H1 (cell line): Measurements from ENCODE around the gene MRPL11. TPM values are rescaled to one million over a fixed set of nuclear protein-coding genes. Genes with fewer than 3 reads are reported as not detected.

Experiments
- CTCF ChIA-PET: fragments of 300-600 bp; sonication (Branson Sonifier 250); formaldehyde crosslinking; loops from one replicate; lab custom pipeline; 2021; ENCODE audit not compliant: partially characterized antibody; lab: Charles Lee
- POLR2A ChIA-PET: fragments of 300-600 bp; sonication (Branson Sonifier 250); formaldehyde crosslinking; loops from one replicate; lab custom pipeline; 2021; ENCODE audit warnings: inconsistent platforms; ENCODE audit not compliant: partially characterized antibody; lab: Charles Lee
- DNase-seq, 2 experiments: peaks; one replicate each; pipeline versions ENCODE4 v3.0.0 to v3.0.0-alpha.2; 2010 to 2022; ENCODE audit warnings: low spot score in 2 of 2, low read depth in 1 of 2, mixed read lengths in 1 of 2
- FAIRE-seq: peaks from 2 replicates; lab custom pipeline; 2011; peaks lifted over from hg19 to GRCh38; lab: Jason Lieb, UNC
- H2AFZ ChIP-seq: 2 replicates; pipeline ENCODE4 v1.8.1; 2012; ENCODE audit warnings: low read length, inconsistent platforms
- H2AK5ac ChIP-seq: 2 replicates; pipeline ENCODE4 v1.6.1; 2013; ENCODE audit warnings: low read depth, low read length
- H2BK120ac ChIP-seq: replicated peaks from 2 replicates; pipeline ENCODE3; 2013; ENCODE audit warnings: low read depth, low read length, inconsistent platforms
- H2BK12ac ChIP-seq: 2 replicates; pipeline ENCODE4 v1.6.1; 2013; ENCODE audit warnings: low read depth, low read length
- H2BK15ac ChIP-seq: 2 replicates; pipeline ENCODE4 v1.6.1; 2013; ENCODE audit warnings: low read length
- H2BK20ac ChIP-seq: 2 replicates; pipeline ENCODE4 v1.6.1; 2013; ENCODE audit warnings: low read length
- H2BK5ac ChIP-seq: 2 replicates; pipeline ENCODE4 v1.6.1; 2013; ENCODE audit warnings: low read depth, low read length
- H3K14ac ChIP-seq: 2 replicates; pipeline ENCODE4 v1.6.1; 2013; ENCODE audit warnings: inconsistent platforms; ENCODE audit not compliant: insufficient read length
- H3K18ac ChIP-seq: 2 replicates; pipeline ENCODE4 v1.6.1; 2013; ENCODE audit warnings: low read length; ENCODE audit errors: extremely low read depth
- H3K23ac ChIP-seq: 2 replicates; pipeline ENCODE4 v1.6.1; 2013; ENCODE audit warnings: inconsistent platforms; ENCODE audit not compliant: insufficient read length
- H3K23me2 ChIP-seq: 2 replicates; pipeline ENCODE4 v1.6.1; 2013; ENCODE audit warnings: low read depth, low read length
- H3K27ac ChIP-seq: 2 replicates; pipeline ENCODE4 v1.6.1; 2011; ENCODE audit warnings: low read depth, low read length, inconsistent platforms
- H3K27me3 ChIP-seq, 4 experiments: replicated peaks in 1 of 4; 1 replicate in 1 of 4; 2 replicates in 3 of 4; pipeline versions ENCODE4 v1.6.1 to v1.8.1; 2011 to 2013; ENCODE audit warnings: low read length in 3 of 4, mild to moderate bottlenecking in 3 of 4, inconsistent platforms in 2 of 4, mixed read lengths in 2 of 4, moderate library complexity in 1 of 4; ENCODE audit not compliant: control insufficient read depth in 3 of 4, insufficient read depth in 3 of 4; ENCODE audit errors: extremely low read depth in 1 of 4
- H3K36me3 ChIP-seq, 4 experiments: 2 replicates each; pipeline versions ENCODE4 v1.6.1 to v1.8.1; 2011 to 2013; ENCODE audit warnings: mild to moderate bottlenecking in 4 of 4, low read length in 3 of 4, moderate library complexity in 2 of 4, control low read depth in 1 of 4, inconsistent platforms in 1 of 4; ENCODE audit not compliant: insufficient read depth in 4 of 4, control insufficient read depth in 2 of 4
- H3K4ac ChIP-seq: replicated peaks from 2 replicates; pipeline ENCODE3; 2013; ENCODE audit warnings: low read length, low read depth, mixed read lengths, inconsistent platforms; ENCODE audit not compliant: insufficient read length
- H3K4me1 ChIP-seq, 4 experiments: replicated peaks in 1 of 4; 1 replicate in 1 of 4; 2 replicates in 3 of 4; pipeline versions ENCODE4 v1.6.1 to v1.8.1; 2011 to 2013; ENCODE audit warnings: low read length in 3 of 4, inconsistent platforms in 2 of 4, mixed read lengths in 1 of 4; ENCODE audit not compliant: insufficient read depth in 4 of 4, control insufficient read depth in 3 of 4
- H3K4me2 ChIP-seq, 2 experiments: 2 replicates each; pipeline versions ENCODE4 v1.6.1 to v1.8.1; 2011 to 2013; ENCODE audit warnings: low read depth in 2 of 2, low read length in 2 of 2, control low read depth in 1 of 2, inconsistent platforms in 1 of 2, mild to moderate bottlenecking in 1 of 2; ENCODE audit not compliant: insufficient read depth in 1 of 2
- H3K4me3 ChIP-seq, 4 experiments: fragments of 200-600, 300-600 bp in 1 of 4; sonication (generic), shearing (Covaris generic), sonication (Bioruptor Twin) in 1 of 4; 2 replicates each; pipeline versions ENCODE4 v1.5.1 to v1.8.1; 2011 to 2016; ENCODE audit warnings: low read length in 4 of 4, low read depth in 3 of 4, control low read depth in 2 of 4, inconsistent platforms in 2 of 4, mild to moderate bottlenecking in 2 of 4, mixed read lengths in 1 of 4, moderate library complexity in 1 of 4; ENCODE audit not compliant: insufficient read depth in 2 of 4; ENCODE audit errors: extremely low read depth in 1 of 4
- H3K56ac ChIP-seq: replicated peaks from 2 replicates; pipeline ENCODE3; 2013; ENCODE audit warnings: low read depth, mild to moderate bottlenecking, mixed read lengths, low read length, inconsistent platforms; ENCODE audit not compliant: insufficient read length
- H3K79me1 ChIP-seq: 2 replicates; pipeline ENCODE4 v1.6.1; 2013; ENCODE audit warnings: low read depth, low read length, control low read depth
- H3K79me2 ChIP-seq, 2 experiments: 2 replicates each; pipeline versions ENCODE4 v1.6.1 to v1.8.1; 2012 to 2013; ENCODE audit warnings: low read length in 2 of 2, mild to moderate bottlenecking in 2 of 2, inconsistent platforms in 1 of 2; ENCODE audit not compliant: insufficient read depth in 2 of 2, control insufficient read depth in 1 of 2
- H3K9ac ChIP-seq, 4 experiments: replicated peaks in 1 of 4; 1 replicate in 1 of 4; 2 replicates in 3 of 4; pipeline versions ENCODE4 v1.6.1 to v1.8.1; 2011 to 2013; ENCODE audit warnings: low read depth in 3 of 4, low read length in 3 of 4, control low read depth in 2 of 4, mild to moderate bottlenecking in 2 of 4, moderate library complexity in 2 of 4, inconsistent platforms in 1 of 4; ENCODE audit errors: extremely low read depth in 1 of 4
- H3K9me3 ChIP-seq, 2 experiments: 2 replicates each; pipeline versions ENCODE4 v1.6.1 to v1.8.1; 2012 to 2013; ENCODE audit warnings: mild to moderate bottlenecking in 2 of 2, moderate library complexity in 2 of 2, control low read depth in 1 of 2, inconsistent platforms in 1 of 2, low read depth in 1 of 2, low read length in 1 of 2, mixed read lengths in 1 of 2; ENCODE audit not compliant: insufficient read depth in 2 of 2
- H4K20me1 ChIP-seq, 2 experiments: replicated peaks in 1 of 2; 2 replicates each; pipeline versions ENCODE3 to v1.8.1; 2011 to 2013; ENCODE audit warnings: inconsistent platforms in 2 of 2, low read length in 2 of 2, mild to moderate bottlenecking in 1 of 2; ENCODE audit not compliant: insufficient read depth in 2 of 2, control insufficient read depth in 1 of 2
- H4K5ac ChIP-seq: 2 replicates; pipeline ENCODE4 v1.6.1; 2013; ENCODE audit warnings: low read length, low read depth, mixed read lengths, inconsistent platforms; ENCODE audit not compliant: insufficient read length
- H4K8ac ChIP-seq: 2 replicates; pipeline ENCODE4 v1.8.0; 2013; ENCODE audit warnings: mild to moderate bottlenecking, moderate library complexity, low read length, inconsistent platforms; ENCODE audit not compliant: insufficient read depth; ENCODE audit errors: extremely low read depth
- H4K91ac ChIP-seq: replicated peaks from 2 replicates; pipeline ENCODE3; 2013; ENCODE audit warnings: low read length, mixed read lengths, inconsistent platforms; ENCODE audit not compliant: insufficient read length
- BCL11A ChIP-seq, 2 experiments: IDR thresholded peaks; one replicate each; pipeline ENCODE4 v1.6.1; 2011; ENCODE audit warnings: low read depth in 2 of 2, low read length in 2 of 2, mild to moderate bottlenecking in 2 of 2
- CTCF ChIP-seq, 3 experiments: IDR thresholded peaks; 1 replicate in 2 of 3; 2 replicates in 1 of 3; pipeline versions ENCODE4 v1.5.1 to v1.6.1; 2011; ENCODE audit warnings: low read length in 3 of 3, mild to moderate bottlenecking in 3 of 3, inconsistent platforms in 2 of 3, low read depth in 1 of 3, moderate library complexity in 1 of 3; ENCODE audit not compliant: insufficient read depth in 1 of 3; ENCODE audit errors: control extremely low read depth in 1 of 3
- GABPA ChIP-seq: IDR thresholded peaks from 2 replicates; pipeline ENCODE4 v1.6.1; 2011; ENCODE audit warnings: mild to moderate bottlenecking, low read length, moderate library complexity, borderline replicate concordance; ENCODE audit not compliant: insufficient read depth
- MAFK ChIP-seq: IDR thresholded peaks from 2 replicates; pipeline ENCODE4 v1.6.1; 2012; ENCODE audit warnings: low read depth, mild to moderate bottlenecking, improper control_type of control experiment, low read length
- RFX5 ChIP-seq: IDR thresholded peaks from 2 replicates; pipeline ENCODE4 v1.6.1; 2011; ENCODE audit warnings: low read depth, low read length, improper control_type of control experiment, borderline replicate concordance
- SAP30 ChIP-seq: fragments of 300-600 bp; sonication (generic); IDR thresholded peaks from 2 replicates; pipeline ENCODE4 v1.7.1; 2012; ENCODE audit warnings: low read length, moderate library complexity, mild to moderate bottlenecking, inconsistent platforms; ENCODE audit not compliant: insufficient read depth, insufficient replicate concordance
- USF2 ChIP-seq: IDR thresholded peaks from 2 replicates; pipeline ENCODE4 v1.6.1; 2011; ENCODE audit warnings: low read length, improper control_type of control experiment
- YY1 ChIP-seq: IDR thresholded peaks from 2 replicates; pipeline ENCODE4 v1.6.1; 2011; ENCODE audit warnings: low read depth, mild to moderate bottlenecking, low read length
- WGBS, 2 experiments: shearing (Covaris generic) in 1 of 2; methylation state at CpG; one replicate each; pipeline versions ENCODE4 v1.1.6 to v1.1.7; 2013 to 2015; ENCODE audit warnings: low lambda C conversion rate in 2 of 2, mixed read lengths in 2 of 2, inconsistent platforms in 1 of 2, low coverage in 1 of 2, missing lambda C conversion rate in 1 of 2; ENCODE audit not compliant: insufficient replicate concordance in 2 of 2, insufficient coverage in 1 of 2, insufficient read length in 1 of 2; ENCODE audit errors: extremely low coverage in 1 of 2, missing lambda C conversion rate in 1 of 2; 5-methylcytosine and 5-hydroxymethylcytosine counted together
- polyA plus RNA-seq, 7 experiments: library from polyadenylated mRNA; depleted of rRNA in 3 of 7; stranded (reverse) in 5 of 7; unstranded in 2 of 7; fragments of >200 nt in 5 of 7; fragments of 200-250 nt in 2 of 7; gene quantifications; 1 replicate in 5 of 7; 2 replicates in 1 of 7; 4 replicates in 1 of 7; pipeline versions ENCODE4 v1.2.1 to v1.2.3, GENCODE V29; 2011 to 2013; ENCODE audit warnings: missing spikeins in 2 of 7, mixed read lengths in 2 of 7
- total RNA-seq: library from RNA; stranded (reverse); fragmentation: NEBNext Ultra II Directional; extraction: Animal tissue kit (Norgen Biotek cat#: 25700); gene quantifications from 2 replicates; pipeline ENCODE4 v1.2.1, GENCODE V29; 2021

MRPL11 gene
- total and polyA plus RNA-seq, 2 of the 8 experiments (the other 6 are each of a cell fraction or from before 2014, with no cell fraction given), result 105 to 141 TPM

- Histone ChIP-seq H3K27ac (no peak overlapping the region), H2BK5ac (no peak overlapping the region), H3K4me2 (no peak overlapping the region), H4K5ac (no peak overlapping the region), H3K14ac (no peak overlapping the region), H3K4me3 (no peak overlapping the region), H3K23me2 (peaks cover 13% of the 10 kb centered on the region), H3K23ac (no peak overlapping the region), H3K9me3 (no peaks in the 10 kb centered on the region), H2BK20ac (no peak overlapping the region; the same call in 1 of the 2 replicates), H3K4me1 (peaks cover 7 to 22% (median 11%) of the 10 kb centered on the region in 4 experiments), H2BK120ac (no peak overlapping the region), H4K8ac (no peak overlapping the region), H4K91ac (no peak overlapping the region), H2AK5ac (no peak overlapping the region), H3K79me2 (no peaks in the 10 kb centered on the region), H2BK12ac (no peak overlapping the region), H4K20me1 (peaks cover 0 to 2% of the 10 kb centered on the region in 2 experiments), H3K56ac (no peak overlapping the region), H2BK15ac (no peak overlapping the region), H3K18ac (no peak overlapping the region), H3K79me1 (no peaks in the 10 kb centered on the region), H2AFZ (no peak overlapping the region), H3K4ac (no peak overlapping the region), H3K9ac (no peak overlapping the region; a peak in 1 of 7 replicates), H3K27me3 (no peaks in the 10 kb centered on the region; a peak in 1 of 7 replicates), H3K36me3 (no peaks in the 10 kb centered on the region; a peak in 2 of 8 replicates)
- DNase-seq, result peak in 1 of 2 experiments; percentile 42
- 83% methylated on average over 3 of the region's 3 CpGs; no CpG with 5 or more reads in 1 of the 2 experiments for WGBS, 2 experiments
- ChIA-PET POLR2A (interaction anchor here (1.2 to 7.3 kb wide), 5 partner anchors 9 to 55 kb away, joined by 3 to 85 read pairs (median 5); partner anchors contain the start of genes DPP3 and MRPL11), CTCF (interaction anchor here (1.2 to 6.7 kb wide), 8 partner anchors 9 to 66 kb away, joined by 3 to 39 read pairs (median 4); partner anchors contain the start of gene MRPL11)
- FAIRE-seq, result no peak
- TF ChIP-seq CTCF (IDR thresholded peaks at IDR 0.05; ENCODE audit: control extremely low read depth in 1 of 3, insufficient read depth in 1 of 3, low read depth in 1 of 3, low read length in 3 of 3), result no peak
- no peak for TF ChIP-seq GABPA
- TF ChIP-seq BCL11A (IDR thresholded peaks at IDR 0.05; ENCODE audit: low read depth in 2 of 2, low read length in 2 of 2), result no peak
- no peak for TF ChIP-seq USF2
- TF ChIP-seq MAFK, result no peak
- TF ChIP-seq SAP30, result no peak
- TF ChIP-seq RFX5, result no peak
- TF ChIP-seq YY1, result no peak
These were observed 31.4 kb upstream of the MRPL11 start for GRCh38 chr11:66470015-66470414.
